T-cell (primary cell): ENCODE data around the gene FBXO2. TPM values are rescaled to one million over a fixed set of nuclear protein-coding genes. Genes with fewer than 3 reads are reported as not detected.

ENCODE experiments used
- ATAC-seq, 4 experiments: fragments of 200-7000 bp in 3 of 4; fragments of 150-1000 bp in 1 of 4; cut with Tn5 transposase; replicated peaks in 1 of 4; 1 replicate in 3 of 4; 2 replicates in 1 of 4; pipeline ENCODE4 v1.10.0; 2021; ENCODE audit warnings: moderate library complexity in 3 of 4, mild to moderate bottlenecking in 2 of 4, moderate number of reproducible peaks in 1 of 4
- CTCF ChIA-PET, 2 donors: fragments of 300-600 bp; sonication (Branson Sonifier 250); formaldehyde crosslinking; loops; one replicate each; lab custom pipeline; 2022; ENCODE audit warnings: antibody characterized with exemption in 2 of 2; lab: Charles Lee
- POLR2A ChIA-PET, 2 donors: fragments of 300-600 bp; sonication (Branson Sonifier 250); formaldehyde crosslinking; loops; one replicate each; lab custom pipeline; 2022; ENCODE audit warnings: antibody characterized with exemption in 2 of 2; lab: Charles Lee
- DNase-seq, 35 experiments: peaks; one replicate each; pipeline versions ENCODE4 v3.0.0 to v3.0.0-alpha.2; 2013 to 2023
- H3K27ac ChIP-seq: one replicate; pipeline ENCODE4 v1.5.1; 2013; ENCODE audit warnings: low read length
- H3K27me3 ChIP-seq, 2 experiments: replicated peaks in 1 of 2; 1 replicate in 1 of 2; 2 replicates in 1 of 2; pipeline versions ENCODE4 v1.6.1 to v1.7.0; 2013; ENCODE audit warnings: low read length in 1 of 2, mixed read lengths in 1 of 2; ENCODE audit not compliant: control insufficient read depth in 2 of 2, insufficient read depth in 2 of 2; ENCODE audit errors: extremely low read depth in 1 of 2
- H3K36me3 ChIP-seq, 2 donors: 1 replicate in 1 of 2; 2 replicates in 1 of 2; pipeline versions ENCODE4 v1.6.1 to v1.7.0; 2013; ENCODE audit warnings: low read length in 1 of 2; ENCODE audit not compliant: control insufficient read depth in 2 of 2, insufficient read depth in 1 of 2; ENCODE audit errors: extremely low read depth in 1 of 2
- H3K4me1 ChIP-seq, 2 experiments: 1 replicate in 1 of 2; 2 replicates in 1 of 2; pipeline versions ENCODE4 v1.6.1 to v1.7.0; 2013; ENCODE audit warnings: low read length in 2 of 2, mixed read lengths in 1 of 2; ENCODE audit not compliant: insufficient read depth in 2 of 2, control insufficient read depth in 1 of 2; ENCODE audit errors: extremely low read depth in 1 of 2
- H3K4me3 ChIP-seq, 2 donors: 1 replicate in 1 of 2; 2 replicates in 1 of 2; pipeline versions ENCODE4 v1.5.1 to v1.7.0; 2013; ENCODE audit warnings: mild to moderate bottlenecking in 2 of 2, low read length in 1 of 2, moderate library complexity in 1 of 2; ENCODE audit not compliant: control insufficient read depth in 1 of 2; ENCODE audit errors: extremely low read depth in 1 of 2
- H3K9me3 ChIP-seq: 2 replicates; pipeline ENCODE4 v1.7.0; 2013
- H3K27ac Mint-ChIP-seq, 2 donors: one replicate each; pipeline ENCODE4 v1.8.0; 2020 to 2021; ENCODE audit warnings: mild to moderate bottlenecking in 2 of 2, mixed read lengths in 2 of 2
- H3K27me3 Mint-ChIP-seq, 2 donors: one replicate each; pipeline ENCODE4 v1.8.0; 2021 to 2022; ENCODE audit warnings: mixed read lengths in 2 of 2
- H3K36me3 Mint-ChIP-seq: one replicate; pipeline ENCODE4 v1.8.0; 2021; ENCODE audit warnings: mixed read lengths
- H3K4me1 Mint-ChIP-seq, 3 donors: one replicate each; pipeline ENCODE4 v1.8.0; 2020 to 2022; ENCODE audit warnings: mixed read lengths in 3 of 3, mild to moderate bottlenecking in 1 of 3
- H3K4me3 Mint-ChIP-seq, 3 donors: one replicate each; pipeline ENCODE4 v1.8.0; 2020 to 2022; ENCODE audit warnings: mild to moderate bottlenecking in 3 of 3, mixed read lengths in 3 of 3, moderate library complexity in 3 of 3
- H3K9me3 Mint-ChIP-seq, 3 donors: one replicate each; pipeline ENCODE4 v1.8.0; 2020 to 2022; ENCODE audit warnings: mixed read lengths in 3 of 3
- WGBS: methylation state at CpG from one replicate; pipeline ENCODE4 v1.1.5; 2013; ENCODE audit warnings: missing lambda C conversion rate; ENCODE audit not compliant: insufficient coverage; 5-methylcytosine and 5-hydroxymethylcytosine counted together
- total RNA-seq, 35 experiments: library from RNA in 6 of 35; stranded (reverse) in 6 of 35; fragments of 120-200 nt in 1 of 35; gene quantifications; one replicate each; pipeline versions ENCODE4 v1.2.1 to v1.2.4 and lab custom pipeline; 2013 to 2026

The FBXO2 gene
- total RNA-seq, 5 donors from 2014 or later (not counting 1 experiment from before 2014, with no cell fraction given) = 4.7 to 8.4 (median 6.3) TPM

DNA sequence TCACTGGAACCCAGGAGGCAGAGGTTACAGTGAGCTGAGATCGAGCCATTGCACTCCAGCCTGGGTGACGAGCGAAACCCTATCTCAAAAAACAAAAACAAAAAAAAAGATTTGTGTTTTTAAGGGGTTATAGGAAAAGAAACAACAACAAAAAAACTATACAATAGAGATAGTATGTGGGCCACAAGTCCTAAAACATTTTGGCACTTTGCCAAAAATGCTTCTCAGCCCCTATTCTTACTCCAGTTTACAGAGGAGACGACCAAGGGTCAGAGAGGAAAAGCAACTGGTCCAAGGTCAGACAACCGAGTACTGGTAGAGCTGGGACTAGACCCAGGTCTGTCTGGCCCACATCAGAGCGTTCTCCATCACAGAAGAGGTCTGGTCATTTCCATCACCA, 3.4 kb upstream of the FBXO2 start:
- CTCF ChIA-PET = interaction anchor here in 1 of 2 donors (0.6 kb wide), 1 partner anchor 68 kb away, joined by 3 read pairs; no protein-coding TSS in a partner anchor

DNA sequence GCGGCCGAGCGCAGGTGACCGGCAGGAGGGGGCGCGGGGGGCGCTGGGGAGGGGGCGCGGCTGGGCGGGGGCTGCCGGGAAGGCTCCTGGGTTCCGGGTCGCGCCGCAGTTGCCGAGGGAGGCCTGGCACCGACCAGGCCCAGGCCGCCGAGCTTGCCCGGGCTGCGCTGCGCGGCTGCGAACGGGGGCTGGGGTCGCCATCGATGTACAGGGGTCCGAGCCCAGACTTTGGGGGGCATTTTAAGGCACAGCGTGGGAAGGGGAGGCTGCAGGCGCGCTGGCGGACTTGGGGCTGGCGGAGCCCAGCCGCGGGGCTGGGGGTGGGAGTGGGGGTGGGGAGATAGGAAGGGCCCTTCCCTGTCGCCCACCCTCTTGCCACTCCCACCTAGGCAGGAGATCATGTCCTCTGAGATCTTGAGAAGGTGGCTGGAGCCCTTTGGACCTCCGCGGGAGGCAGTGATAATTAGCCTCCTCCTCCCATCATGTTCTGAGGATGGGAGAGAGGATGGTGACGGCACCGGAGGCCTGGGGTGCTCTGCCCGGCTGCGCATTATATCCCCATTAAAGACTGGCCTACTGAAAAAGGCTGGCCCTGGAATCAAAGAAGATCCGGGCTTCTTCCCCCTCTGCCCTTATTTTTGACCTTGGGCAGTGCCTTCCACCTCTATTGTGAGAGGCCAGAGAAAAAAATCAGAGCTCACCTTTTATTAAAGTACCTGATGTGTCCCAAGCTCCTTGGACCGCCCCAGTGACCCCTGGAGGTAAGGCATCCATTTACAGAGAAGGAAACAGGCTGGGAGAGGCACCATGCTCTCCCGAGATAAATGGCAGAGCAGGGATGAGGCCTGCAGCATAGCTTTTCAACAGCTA, 945 bp upstream of the FBXO2 start:
- ChIA-PET CTCF (interaction anchor here (0.7 to 5.6 kb wide), 6 partner anchors 9 to 341 kb away, joined by 3 to 56 read pairs (median 6); partner anchors contain the start of gene FBXO6 (in 1 of the 2)), POLR2A (interaction anchor here in 1 of 2 donors (0.6 to 0.7 kb wide), 2 partner anchors 100 to 1550 kb away, joined by 5 to 8 read pairs; no protein-coding TSS in a partner anchor)
- peaks cover 0 to 16% of the 10 kb centered on the region in 2 donors for H3K36me3 ChIP-seq
- Mint-ChIP-seq H3K4me3 (peak overlapping the region; percentile 69 to 81 (median 75)), H3K4me1 (peaks cover 23 to 34% (median 31%) of the 10 kb centered on the region in 3 donors), H3K27ac (peak overlapping the region in 1 of 2 donors; percentile 44), H3K9me3 (no peaks in the 10 kb centered on the region), H3K36me3 (peaks cover 4% of the 10 kb centered on the region), H3K27me3 (no peaks in the 10 kb centered on the region)
- peak in 1 of 35 experiments; percentile 30 for DNase-seq
- H3K9me3 ChIP-seq = no peaks in the 10 kb centered on the region
- H3K27me3 ChIP-seq = peaks cover 0 to 2% of the 10 kb centered on the region in 2 experiments
- H3K4me1 ChIP-seq = peaks cover 8 to 39% of the 10 kb centered on the region in 2 experiments
- 8% methylated on average over 22 of the region's 45 CpGs for WGBS
- peak; percentile 29 to 41 (median 30) for ATAC-seq
- H3K4me3 ChIP-seq = peak overlapping the region; percentile 47 to 66
- H3K27ac ChIP-seq = no peak overlapping the region

More for the DNA sequence above, 3.4 kb upstream of the FBXO2 start:
- ATAC-seq = no peak
- Mint-ChIP-seq H3K4me1 (peaks cover 7 to 16% (median 14%) of the 10 kb centered on the region in 3 donors), H3K27me3 (no peaks in the 10 kb centered on the region), H3K27ac (no peak overlapping the region), H3K36me3 (peaks cover 18% of the 10 kb centered on the region), H3K9me3 (no peaks in the 10 kb centered on the region), H3K4me3 (no peak overlapping the region)
- Histone ChIP-seq H3K4me1 (peaks cover 8 to 21% of the 10 kb centered on the region in 2 experiments), H3K27me3 (no peaks in the 10 kb centered on the region), H3K9me3 (no peaks in the 10 kb centered on the region), H3K27ac (no peak overlapping the region), H3K4me3 (no peak overlapping the region), H3K36me3 (peaks cover 4 to 30% of the 10 kb centered on the region in 2 donors)
- POLR2A ChIA-PET = no interaction called here
- no peak for DNase-seq
- 75% methylated on average over 1 of the region's 6 CpGs for WGBS

DNA sequence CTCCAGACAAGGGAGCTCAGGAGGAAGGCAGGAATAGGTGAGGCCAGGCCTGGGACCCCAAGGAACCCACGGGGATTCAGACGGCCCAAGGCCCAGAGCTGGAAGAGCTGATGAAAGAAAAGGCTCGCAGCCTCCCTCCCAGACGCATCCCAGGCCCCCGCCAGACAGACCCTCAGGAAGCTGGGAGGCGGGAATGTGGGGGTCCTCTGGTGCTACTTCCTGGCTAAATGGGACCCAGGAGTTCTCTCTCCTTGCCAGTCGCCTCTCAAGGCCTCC, 430 bp downstream of the FBXO2 start:
- H3K9me3 ChIP-seq = no peaks in the 10 kb centered on the region
- peaks cover 0 to 11% of the 10 kb centered on the region in 2 donors for H3K36me3 ChIP-seq
- POLR2A ChIA-PET = no interaction called here
- Mint-ChIP-seq H3K4me1 (peaks cover 30 to 44% (median 40%) of the 10 kb centered on the region in 3 donors), H3K27me3 (no peaks in the 10 kb centered on the region), H3K27ac (no peak overlapping the region), H3K4me3 (peak overlapping the region; percentile 59 to 75 (median 62)), H3K36me3 (no peaks in the 10 kb centered on the region), H3K9me3 (no peaks in the 10 kb centered on the region)
- no peak overlapping the region for H3K4me3 ChIP-seq
- H3K27me3 ChIP-seq = peaks cover 0 to 9% of the 10 kb centered on the region in 2 experiments
- no peak for DNase-seq
- ATAC-seq = no peak
- H3K4me1 ChIP-seq = peaks cover 10 to 52% of the 10 kb centered on the region in 2 experiments
- WGBS = 90% methylated on average over 7 of the region's 7 CpGs
- no peak overlapping the region for H3K27ac ChIP-seq
- CTCF ChIA-PET = interaction anchor here in 1 of 2 donors (1.0 to 5.6 kb wide), 2 partner anchors 10 to 66 kb away, joined by 3 to 56 read pairs; partner anchors contain the start of gene FBXO6

DNA sequence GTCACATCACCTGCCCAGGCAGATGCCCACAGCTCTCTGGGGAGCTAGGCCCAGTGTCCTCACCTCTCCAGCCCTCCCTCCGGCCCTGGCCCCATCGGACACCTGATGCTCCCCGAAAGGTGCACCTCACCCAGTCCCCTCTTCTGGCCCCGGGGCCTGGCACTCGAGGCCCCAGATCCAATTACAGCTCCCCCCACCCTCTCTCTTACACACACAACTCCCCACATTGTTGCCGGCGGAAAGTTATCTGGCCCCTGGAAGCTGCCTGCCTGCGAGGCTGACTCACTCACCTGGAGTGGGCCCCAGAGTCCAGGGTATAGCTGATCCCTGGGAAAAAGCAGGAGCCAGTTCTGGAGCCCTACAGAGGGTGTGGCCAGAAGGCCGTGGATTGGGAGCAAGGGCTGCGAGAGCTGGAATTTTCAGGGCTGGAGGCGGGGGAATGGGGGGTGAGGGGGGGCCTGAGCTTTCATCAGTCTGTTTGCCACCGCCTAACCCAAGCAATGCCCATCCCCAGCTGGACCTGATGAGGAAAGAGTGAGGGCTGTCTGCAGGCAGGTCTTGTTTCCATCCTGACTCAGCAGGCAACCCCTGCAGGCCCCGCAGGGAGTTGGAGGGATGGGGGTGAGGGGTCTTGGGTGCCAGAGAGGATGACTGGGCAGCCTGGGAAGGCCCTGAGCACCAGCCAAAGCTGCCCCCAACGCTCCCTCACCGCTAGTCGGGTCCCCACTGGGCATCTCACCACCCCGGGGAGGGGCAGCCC, 948 bp downstream of the FBXO2 start:
- WGBS = 87% methylated on average over 12 of the region's 17 CpGs
- no peaks in the 10 kb centered on the region for H3K9me3 Mint-ChIP-seq
- CTCF ChIA-PET = interaction anchor here (0.6 to 5.6 kb wide), 3 partner anchors 23 to 66 kb away, joined by 3 to 56 read pairs (median 3); no protein-coding TSS in a partner anchor
- no peaks in the 10 kb centered on the region for H3K27me3 Mint-ChIP-seq
- DNase-seq (no peak), ATAC-seq (no peak)
- H3K27ac Mint-ChIP-seq = peak overlapping the region in 1 of 2 donors; percentile 55
- Histone ChIP-seq H3K36me3 (peaks cover 0 to 8% of the 10 kb centered on the region in 2 donors), H3K27me3 (peaks cover 0 to 9% of the 10 kb centered on the region in 2 experiments), H3K27ac (no peak overlapping the region), H3K9me3 (no peaks in the 10 kb centered on the region), H3K4me1 (peaks cover 10 to 55% of the 10 kb centered on the region in 2 experiments), H3K4me3 (no peak overlapping the region)
- H3K4me3 Mint-ChIP-seq = peak overlapping the region; percentile 59 to 75 (median 62)
- H3K4me1 Mint-ChIP-seq = peaks cover 30 to 47% (median 42%) of the 10 kb centered on the region in 3 donors
- H3K36me3 Mint-ChIP-seq = no peaks in the 10 kb centered on the region
- POLR2A ChIA-PET = interaction anchor here in 1 of 2 donors (0.6 kb wide), 1 partner anchor 496 kb away, joined by 4 read pairs; no protein-coding TSS in a partner anchor

DNA sequence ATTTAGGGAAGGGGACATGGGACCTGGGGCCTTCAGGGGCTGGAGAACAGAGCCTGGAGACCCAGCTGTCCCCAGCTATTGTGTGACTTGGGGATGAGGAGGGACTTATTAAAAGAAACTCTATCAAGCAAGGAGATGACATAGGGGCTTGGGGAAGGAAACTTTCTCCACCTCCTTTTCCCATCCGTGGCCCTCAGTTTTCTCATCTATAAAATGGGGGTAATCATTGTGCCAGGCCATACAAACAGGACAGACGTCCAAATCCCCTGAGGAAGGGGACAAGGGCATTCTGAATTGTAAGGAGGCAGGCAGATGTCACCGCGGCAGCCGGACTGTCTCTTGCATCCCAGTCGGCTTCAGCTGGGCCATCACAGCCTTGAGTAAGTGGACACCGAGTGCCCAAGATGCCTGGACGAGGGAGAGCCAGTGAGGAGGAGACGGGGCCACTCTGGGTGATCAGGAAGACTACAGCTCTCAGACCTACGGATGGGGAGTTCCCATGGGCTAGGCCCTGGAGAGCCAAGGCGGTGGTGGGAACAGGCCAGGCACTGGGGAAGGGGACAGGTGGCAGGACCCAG, 1.9 kb downstream of the FBXO2 start:
- Mint-ChIP-seq H3K27me3 (no peaks in the 10 kb centered on the region), H3K9me3 (no peaks in the 10 kb centered on the region), H3K4me1 (peaks cover 30 to 47% (median 39%) of the 10 kb centered on the region in 3 donors), H3K4me3 (peak overlapping the region; percentile 39 to 84 (median 39)), H3K36me3 (no peaks in the 10 kb centered on the region), H3K27ac (peak overlapping the region in 1 of 2 donors; percentile 28)
- Histone ChIP-seq H3K27ac (no peak overlapping the region), H3K27me3 (peaks cover 0 to 9% of the 10 kb centered on the region in 2 experiments), H3K4me3 (no peak overlapping the region), H3K4me1 (peaks cover 10 to 55% of the 10 kb centered on the region in 2 experiments), H3K9me3 (no peaks in the 10 kb centered on the region), H3K36me3 (peaks cover 0 to 7% of the 10 kb centered on the region in 2 donors)
- ATAC-seq (no peak), DNase-seq (no peak)
- ChIA-PET POLR2A (no interaction called here), CTCF (interaction anchor here (0.6 to 5.6 kb wide), 3 partner anchors 24 to 71 kb away, joined by 3 to 56 read pairs (median 5); no protein-coding TSS in a partner anchor)
- WGBS = 100% methylated on average over 9 of the region's 11 CpGs
